ENCODE data around the gene DESI1.
A peak's percentile ranks its signal among the peaks of the same experiment; 100 is the strongest.
"Not testable (repeated sequence)": the region's sequence is repeated elsewhere in the genome, so short reads cannot be mapped to it uniquely, and the experiment has no call there.

Gene DESI1

GRCh38 chr22:41595703-41596102 lies 25.1 kb downstream of the DESI1 start:
- H3K27ac ChIP-seq (ENCODE audit: low read length), result no peak overlapping the region
- H3K4me3 ChIP-seq (ENCODE audit: low read length), result no peak overlapping the region
- H3K4me2 ChIP-seq (ENCODE audit: low read depth, low read length), result no peak overlapping the region
- no peak for TF ChIP-seq EZH2phosphoT487 (IDR thresholded peaks at IDR 0.05; ENCODE audit: low read length)
- TF ChIP-seq EZH2 (optimal IDR thresholded peaks at IDR 0.05; ENCODE audit: low read depth, low read length), result no peak
- TF ChIP-seq, protein P1, sequence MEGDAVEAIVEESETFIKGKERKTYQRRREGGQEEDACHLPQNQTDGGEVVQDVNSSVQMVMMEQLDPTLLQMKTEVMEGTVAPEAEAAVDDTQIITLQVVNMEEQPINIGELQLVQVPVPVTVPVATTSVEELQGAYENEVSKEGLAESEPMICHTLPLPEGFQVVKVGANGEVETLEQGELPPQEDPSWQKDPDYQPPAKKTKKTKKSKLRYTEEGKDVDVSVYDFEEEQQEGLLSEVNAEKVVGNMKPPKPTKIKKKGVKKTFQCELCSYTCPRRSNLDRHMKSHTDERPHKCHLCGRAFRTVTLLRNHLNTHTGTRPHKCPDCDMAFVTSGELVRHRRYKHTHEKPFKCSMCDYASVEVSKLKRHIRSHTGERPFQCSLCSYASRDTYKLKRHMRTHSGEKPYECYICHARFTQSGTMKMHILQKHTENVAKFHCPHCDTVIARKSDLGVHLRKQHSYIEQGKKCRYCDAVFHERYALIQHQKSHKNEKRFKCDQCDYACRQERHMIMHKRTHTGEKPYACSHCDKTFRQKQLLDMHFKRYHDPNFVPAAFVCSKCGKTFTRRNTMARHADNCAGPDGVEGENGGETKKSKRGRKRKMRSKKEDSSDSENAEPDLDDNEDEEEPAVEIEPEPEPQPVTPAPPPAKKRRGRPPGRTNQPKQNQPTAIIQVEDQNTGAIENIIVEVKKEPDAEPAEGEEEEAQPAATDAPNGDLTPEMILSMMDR (IDR thresholded peaks at IDR 0.05; ENCODE audit: low read length), result no peak
- H3K27me3 ChIP-seq (replicated peaks; ENCODE audit: insufficient read depth, low read length), result no peaks in the 10 kb centered on the region
- H3K79me2 ChIP-seq (ENCODE audit: low read length), result no peaks in the 10 kb centered on the region
- H3K9ac ChIP-seq (ENCODE audit: low read length), result no peak overlapping the region
- no peaks in the 10 kb centered on the region for H3K9me2 ChIP-seq (replicated peaks; ENCODE audit: insufficient read depth, low read length)
- no peaks in the 10 kb centered on the region for H3F3A ChIP-seq (ENCODE audit: insufficient read depth, low read length)
- no peaks in the 10 kb centered on the region for H3K9me3 ChIP-seq (replicated peaks; ENCODE audit: insufficient read depth, low read length)
- H3K4me1 ChIP-seq (ENCODE audit: low read length), result no peaks in the 10 kb centered on the region
- H3K36me3 ChIP-seq (replicated peaks; ENCODE audit: insufficient read depth, low read length), result no peaks in the 10 kb centered on the region
- H4K20me1 ChIP-seq (ENCODE audit: insufficient read depth, low read length), result no peaks in the 10 kb centered on the region
- no peak overlapping the region for H2AFZ ChIP-seq (ENCODE audit: low read length)
- DNase-seq, result no peak

- not testable (repeated sequence) for H3K4me1 ChIP-seq (ENCODE audit: low read length); H3K27ac ChIP-seq (ENCODE audit: low read length); H3K9me2 ChIP-seq (replicated peaks; ENCODE audit: insufficient read depth, low read length); H3K9ac ChIP-seq (ENCODE audit: low read length); H3K4me3 ChIP-seq (ENCODE audit: low read length); H3K4me2 ChIP-seq (ENCODE audit: low read depth, low read length); H3K9me3 ChIP-seq (replicated peaks; ENCODE audit: insufficient read depth, low read length); H4K20me1 ChIP-seq (ENCODE audit: insufficient read depth, low read length); H3K36me3 ChIP-seq (replicated peaks; ENCODE audit: insufficient read depth, low read length); H3K27me3 ChIP-seq (replicated peaks; ENCODE audit: insufficient read depth, low read length); H3F3A ChIP-seq (ENCODE audit: insufficient read depth, low read length); DNase-seq; H2AFZ ChIP-seq (ENCODE audit: low read length)
- peaks cover 12% of the 10 kb centered on the region for H3K79me2 ChIP-seq (ENCODE audit: low read length)
Measured at GRCh38 chr22:41593336-41593960, 27.4 kb downstream of the DESI1 start.

- peak within 1 kb of the TSS; percentile 99 for H2AFZ ChIP-seq (ENCODE audit: low read length)
Measured at GRCh38 chr22:41589391-41590241, 31.2 kb downstream of the DESI1 start, which contains the start of gene PMM1. Gene PMM1, minus strand, starts transcription at chr22:41589840. Its CDS starts 35 bp downstream, at chr22:41589805.

More at GRCh38 chr22:41589391-41590241, 31.2 kb downstream of the DESI1 start, which contains the start of gene PMM1:
- DNase-seq, result peak; percentile 99
- Histone ChIP-seq H3K9me2 (replicated peaks; ENCODE audit: insufficient read depth, low read length) (no peaks in the 10 kb centered on the region), H3K4me1 (ENCODE audit: low read length) (peaks cover 5% of the 10 kb centered on the region; the same call in 1 of the 2 replicates), H3K9me3 (replicated peaks; ENCODE audit: insufficient read depth, low read length) (no peaks in the 10 kb centered on the region), H4K20me1 (ENCODE audit: insufficient read depth, low read length) (no peaks in the 10 kb centered on the region), H3K9ac (ENCODE audit: low read length) (peak within 1 kb of the TSS; percentile 91), H3K36me3 (replicated peaks; ENCODE audit: insufficient read depth, low read length) (no peaks in the 10 kb centered on the region), H3K27ac (ENCODE audit: low read length) (peak within 1 kb of the TSS; percentile 30; the same call in 1 of the 2 replicates), H3K4me3 (ENCODE audit: low read length) (peak within 1 kb of the TSS; percentile 100), H3K4me2 (ENCODE audit: low read depth, low read length) (peak within 1 kb of the TSS; percentile 76), H3K79me2 (ENCODE audit: low read length) (peaks cover 32% of the 10 kb centered on the region), H3K27me3 (replicated peaks; ENCODE audit: insufficient read depth, low read length) (no peaks in the 10 kb centered on the region), H3F3A (ENCODE audit: insufficient read depth, low read length) (no peaks in the 10 kb centered on the region)
- TF ChIP-seq EZH2 (optimal IDR thresholded peaks at IDR 0.05; ENCODE audit: low read depth, low read length) (no peak), EZH2phosphoT487 (IDR thresholded peaks at IDR 0.05; ENCODE audit: low read length) (no peak)
- TF ChIP-seq, protein P1 (IDR thresholded peaks at IDR 0.05; ENCODE audit: low read length), result no peak
